ENCODE measurements around the gene TOR1B. TPM values are rescaled to one million over a fixed set of nuclear protein-coding genes. Genes with fewer than 3 reads are reported as not detected.
"Not testable (repeated sequence)": the region's sequence is repeated elsewhere in the genome, so short reads cannot be mapped to it uniquely, and the experiment has no call there.

Gene TOR1B
- polyA plus RNA-seq, 1 experiment, result 31.0 TPM

DNA sequence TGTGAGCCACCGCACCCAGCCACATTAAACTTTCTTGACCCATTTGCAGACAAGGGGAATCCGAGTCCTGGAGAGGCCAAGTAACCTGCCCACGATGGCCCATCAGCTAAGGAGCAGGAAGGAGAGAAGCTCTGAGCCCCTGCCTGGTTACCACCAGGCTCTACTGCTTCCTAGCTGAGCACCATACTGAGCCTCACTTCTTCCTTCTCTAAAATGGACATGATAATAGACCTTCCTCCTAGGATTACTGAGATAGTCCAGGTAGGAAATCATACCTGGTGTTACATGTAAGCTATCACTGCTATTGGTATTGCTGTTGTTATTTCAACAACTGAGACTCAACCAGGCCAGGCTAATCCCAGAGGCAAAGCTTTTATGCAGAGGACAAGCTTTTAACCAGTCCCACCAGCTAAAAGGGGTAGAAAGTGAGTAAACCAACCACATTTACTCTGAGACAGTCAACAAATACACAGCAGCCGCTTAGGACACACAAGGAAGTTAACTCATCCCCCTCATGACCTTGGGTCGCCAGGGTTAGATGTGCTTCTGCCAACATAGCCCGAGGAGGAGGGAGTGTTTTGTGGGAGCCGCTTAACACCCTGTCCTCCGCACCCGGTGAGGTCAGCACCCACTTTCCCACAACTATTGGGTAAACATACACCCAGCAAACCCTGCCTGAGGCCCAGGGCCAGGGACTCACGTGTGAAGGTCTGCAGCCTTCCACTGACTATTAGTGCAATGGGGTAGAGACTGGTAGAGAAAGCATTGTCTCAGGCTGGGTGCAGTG is 29.5 kb upstream of the TOR1B start:
- DNase-seq (ENCODE audit: low read depth, low spot score), result peak; percentile 27
- H3K27ac ChIP-seq (ENCODE audit: low read depth, low read length), result peak overlapping the region; percentile 3
- ChIA-PET POLR2A (no interaction called here), CTCF (interaction anchor here (0.8 to 2.0 kb wide), 4 partner anchors 10 to 641 kb away, joined by 3 to 5 read pairs (median 4); no protein-coding TSS in a partner anchor)
- H3K9me3 ChIP-seq (ENCODE audit: control insufficient read depth, insufficient read depth, low read length), result no peaks in the 10 kb centered on the region; the same call in 1 of the 2 replicates
- TF ChIP-seq CTCF (IDR thresholded peaks at IDR 0.05; ENCODE audit: low read depth, low read length), result no peak
- no peak overlapping the region for H3K4me3 ChIP-seq (ENCODE audit: low read depth, low read length)
- H3K27me3 ChIP-seq (ENCODE audit: control insufficient read depth, insufficient read depth, low read length), result no peaks in the 10 kb centered on the region

- no peaks in the 10 kb centered on the region for H3K27me3 ChIP-seq (ENCODE audit: control insufficient read depth, insufficient read depth, low read length)
- H3K27ac ChIP-seq (ENCODE audit: low read depth, low read length), result no peak overlapping the region
- no peaks in the 10 kb centered on the region; the same call in 1 of the 2 replicates for H3K9me3 ChIP-seq (ENCODE audit: control insufficient read depth, insufficient read depth, low read length)
- TF ChIP-seq CTCF (IDR thresholded peaks at IDR 0.05; ENCODE audit: low read depth, low read length), result no peak
- H3K4me3 ChIP-seq (ENCODE audit: low read depth, low read length), result no peak overlapping the region
- DNase-seq (ENCODE audit: low read depth, low spot score), result no peak
- CTCF ChIA-PET, result interaction anchor here (1.0 kb wide), 1 partner anchor 63 kb away, joined by 5 read pairs; no protein-coding TSS in a partner anchor
- POLR2A ChIA-PET, result no interaction called here
Observed at GRCh38 chr9:129774791-129775447, 28.1 kb upstream of the TOR1B start.

DNA sequence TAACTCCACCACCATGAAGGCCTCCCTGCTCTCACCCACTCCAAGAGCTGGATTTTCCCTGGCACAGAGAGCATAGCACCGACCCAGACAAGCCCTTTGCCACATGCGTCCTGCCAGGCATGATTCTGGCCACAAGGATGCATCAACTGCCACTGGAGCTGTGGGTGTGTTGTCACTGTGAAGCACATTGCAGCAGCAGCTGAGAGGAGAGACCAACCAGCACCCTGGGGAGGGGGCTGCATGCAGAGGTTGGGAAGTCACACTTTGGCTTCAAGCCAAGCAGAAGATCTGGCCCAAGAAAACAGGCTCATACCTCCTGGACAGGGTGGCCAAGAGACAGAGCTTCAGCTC is 27.6 kb upstream of the TOR1B start:
- no peak for TF ChIP-seq CTCF (IDR thresholded peaks at IDR 0.05; ENCODE audit: low read depth, low read length)
- Histone ChIP-seq H3K27me3 (ENCODE audit: control insufficient read depth, insufficient read depth, low read length) (no peaks in the 10 kb centered on the region), H3K9me3 (ENCODE audit: control insufficient read depth, insufficient read depth, low read length) (no peaks in the 10 kb centered on the region; the same call in 1 of the 2 replicates), H3K4me3 (ENCODE audit: low read depth, low read length) (no peak overlapping the region), H3K27ac (ENCODE audit: low read depth, low read length) (no peak overlapping the region)
- no peak for DNase-seq (ENCODE audit: low read depth, low spot score)
- POLR2A ChIA-PET, result interaction anchor here (2.6 kb wide), 1 partner anchor 12 kb away, joined by 19 read pairs; no protein-coding TSS in a partner anchor
- CTCF ChIA-PET, result interaction anchor here (1.0 kb wide), 1 partner anchor 63 kb away, joined by 5 read pairs; no protein-coding TSS in a partner anchor

- H3K27ac ChIP-seq (ENCODE audit: low read depth, low read length); DNase-seq (ENCODE audit: low read depth, low spot score); H3K27me3 ChIP-seq (ENCODE audit: control insufficient read depth, insufficient read depth, low read length); H3K4me3 ChIP-seq (ENCODE audit: low read depth, low read length); H3K9me3 ChIP-seq (ENCODE audit: control insufficient read depth, insufficient read depth, low read length): not testable (repeated sequence)
- ChIA-PET POLR2A (interaction anchor here (2.0 to 2.6 kb wide), 3 partner anchors 12 to 24 kb away, joined by 18 to 22 read pairs (median 19); partner anchors contain the start of gene PTGES), CTCF (interaction anchor here (1.0 to 2.3 kb wide), 4 partner anchors 12 to 644 kb away, joined by 5 to 10 read pairs (median 6); no protein-coding TSS in a partner anchor)
Observed at GRCh38 chr9:129776096-129776495, 26.9 kb upstream of the TOR1B start.

DNA sequence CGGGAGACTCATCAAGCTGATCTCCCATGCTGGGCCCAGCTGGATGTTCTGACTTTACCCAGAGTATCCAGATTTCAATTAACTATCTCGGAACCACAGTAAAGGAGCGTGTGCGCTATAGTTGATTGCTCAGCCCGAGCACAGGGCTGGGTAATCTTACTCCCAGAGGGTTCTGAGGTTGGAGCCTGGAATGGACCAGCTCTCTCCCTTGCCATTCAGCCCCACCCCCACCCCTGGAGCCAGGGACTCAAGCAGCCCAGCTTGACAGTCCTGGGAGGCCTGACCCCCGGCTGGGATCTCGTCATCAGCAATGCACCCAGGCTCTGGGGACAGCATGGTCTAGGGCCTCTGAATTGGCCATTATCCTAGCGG is 26.4 kb upstream of the TOR1B start:
- no peak for DNase-seq (ENCODE audit: low read depth, low spot score)
- no peak for TF ChIP-seq CTCF (IDR thresholded peaks at IDR 0.05; ENCODE audit: low read depth, low read length)
- H3K9me3 ChIP-seq (ENCODE audit: control insufficient read depth, insufficient read depth, low read length), result no peaks in the 10 kb centered on the region; the same call in 1 of the 2 replicates
- H3K4me3 ChIP-seq (ENCODE audit: low read depth, low read length), result no peak overlapping the region; the same call in 1 of the 2 replicates
- H3K27ac ChIP-seq (ENCODE audit: low read depth, low read length), result peak overlapping the region; percentile 80
- no peaks in the 10 kb centered on the region for H3K27me3 ChIP-seq (ENCODE audit: control insufficient read depth, insufficient read depth, low read length)
- CTCF ChIA-PET, result interaction anchor here (1.2 to 2.3 kb wide), 6 partner anchors 13 to 644 kb away, joined by 4 to 17 read pairs (median 8); no protein-coding TSS in a partner anchor
- POLR2A ChIA-PET, result interaction anchor here (0.6 to 2.6 kb wide), 8 partner anchors 13 to 137 kb away, joined by 3 to 22 read pairs (median 4); partner anchors contain the start of gene PTGES
